Measurements from ENCODE around the gene HS3ST3A1. TPM values are rescaled to one million over a fixed set of nuclear protein-coding genes. Genes with fewer than 3 reads are reported as not detected.
A peak's percentile ranks its signal among the peaks of the same experiment; 100 is the strongest.

Gene HS3ST3A1
- total RNA-seq, 1 experiment from 2014 or later: 10.4 TPM

GRCh38 chr17:13634021-13634420, 32.3 kb upstream of the HS3ST3A1 start:
- Mint-ChIP-seq H3K27me3 (ENCODE audit: insufficient read depth, unreplicated experiment) (no peaks in the 10 kb centered on the region), H3K9me3 (ENCODE audit: unreplicated experiment) (no peaks in the 10 kb centered on the region), H3K4me3 (ENCODE audit: unreplicated experiment) (no peak overlapping the region), H3K27ac (ENCODE audit: low read depth, unreplicated experiment) (no peak overlapping the region), H3K4me1 (ENCODE audit: insufficient read depth, unreplicated experiment) (peaks cover 7% of the 10 kb centered on the region), H3K36me3 (ENCODE audit: insufficient read depth, unreplicated experiment) (no peaks in the 10 kb centered on the region)
- POLR2A ChIA-PET: no interaction called here
- BruUV-seq (replicated peaks): no TSS peak
- TF ChIP-seq CTCF (IDR thresholded peaks at IDR 0.05; ENCODE audit: unreplicated experiment): no peak
- no peak for DNase-seq (ENCODE audit: unreplicated experiment)
- intact Hi-C loops (cut with micrococcal nuclease): no loop called here
- CTCF ChIA-PET: no interaction called here

DNA sequence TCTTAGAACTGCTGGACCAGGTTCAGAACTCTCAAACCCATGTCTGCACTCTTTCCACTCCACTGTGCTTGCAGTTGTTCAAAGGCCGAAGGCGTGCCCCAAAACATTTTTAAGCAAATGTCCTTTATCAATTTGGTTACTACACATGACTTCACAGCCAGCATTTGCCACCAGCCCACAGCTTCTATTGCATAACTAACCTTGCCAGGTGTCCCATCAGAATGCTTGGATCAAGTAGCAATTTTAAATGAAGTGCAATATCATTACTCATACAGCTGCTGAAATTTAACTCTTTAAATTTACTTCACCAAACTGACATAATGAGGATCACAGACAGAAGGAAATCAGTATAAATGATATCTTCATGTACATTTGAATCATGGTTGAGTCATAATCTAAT, 29.8 kb upstream of the HS3ST3A1 start:
- Mint-ChIP-seq H3K36me3 (ENCODE audit: insufficient read depth, unreplicated experiment) (no peaks in the 10 kb centered on the region), H3K27ac (ENCODE audit: low read depth, unreplicated experiment) (peak overlapping the region; percentile 46), H3K4me3 (ENCODE audit: unreplicated experiment) (no peak overlapping the region), H3K9me3 (ENCODE audit: unreplicated experiment) (no peaks in the 10 kb centered on the region), H3K27me3 (ENCODE audit: insufficient read depth, unreplicated experiment) (no peaks in the 10 kb centered on the region), H3K4me1 (ENCODE audit: insufficient read depth, unreplicated experiment) (peaks cover 11% of the 10 kb centered on the region)
- peak; percentile 44 for DNase-seq (ENCODE audit: unreplicated experiment)
- TF ChIP-seq CTCF (IDR thresholded peaks at IDR 0.05; ENCODE audit: unreplicated experiment): no peak
- intact Hi-C loops (cut with micrococcal nuclease): no loop called here
- ChIA-PET POLR2A (interaction anchor here (0.7 to 1.1 kb wide), 3 partner anchors 9 to 424 kb away, joined by 3 to 4 read pairs (median 3); no protein-coding TSS in a partner anchor), CTCF (no interaction called here)
- no TSS peak for BruUV-seq (replicated peaks)

- Mint-ChIP-seq H3K9me3 (ENCODE audit: unreplicated experiment) (no peaks in the 10 kb centered on the region), H3K27me3 (ENCODE audit: insufficient read depth, unreplicated experiment) (no peaks in the 10 kb centered on the region), H3K36me3 (ENCODE audit: insufficient read depth, unreplicated experiment) (no peaks in the 10 kb centered on the region), H3K27ac (ENCODE audit: low read depth, unreplicated experiment) (no peak overlapping the region), H3K4me1 (ENCODE audit: insufficient read depth, unreplicated experiment) (peaks cover 11% of the 10 kb centered on the region), H3K4me3 (ENCODE audit: unreplicated experiment) (no peak overlapping the region)
- ChIA-PET POLR2A (no interaction called here), CTCF (interaction anchor here (0.6 kb wide), 2 partner anchors 180 to 423 kb away, joined by 3 read pairs; no protein-coding TSS in a partner anchor)
- peak; percentile 69 for DNase-seq (ENCODE audit: unreplicated experiment)
- intact Hi-C loops (cut with micrococcal nuclease): no loop called here
- no TSS peak for BruUV-seq (replicated peaks)
- no peak for TF ChIP-seq CTCF (IDR thresholded peaks at IDR 0.05; ENCODE audit: unreplicated experiment)
Measured at GRCh38 chr17:13626703-13627102, 25.0 kb upstream of the HS3ST3A1 start.

- no peak overlapping the region for H3K4me3 Mint-ChIP-seq (ENCODE audit: unreplicated experiment)
- intact Hi-C loops (cut with micrococcal nuclease): no loop called here
- DNase-seq (ENCODE audit: unreplicated experiment): no peak
- no peak overlapping the region for H3K27ac Mint-ChIP-seq (ENCODE audit: low read depth, unreplicated experiment)
- CTCF ChIA-PET: no interaction called here
- no peaks in the 10 kb centered on the region for H3K9me3 Mint-ChIP-seq (ENCODE audit: unreplicated experiment)
- TF ChIP-seq CTCF (IDR thresholded peaks at IDR 0.05; ENCODE audit: unreplicated experiment): no peak
- BruUV-seq (replicated peaks): no TSS peak
- no peaks in the 10 kb centered on the region for H3K36me3 Mint-ChIP-seq (ENCODE audit: insufficient read depth, unreplicated experiment)
- no peaks in the 10 kb centered on the region for H3K4me1 Mint-ChIP-seq (ENCODE audit: insufficient read depth, unreplicated experiment)
- POLR2A ChIA-PET: no interaction called here
- no peaks in the 10 kb centered on the region for H3K27me3 Mint-ChIP-seq (ENCODE audit: insufficient read depth, unreplicated experiment)
Measured at GRCh38 chr17:13619462-13619861, 17.7 kb upstream of the HS3ST3A1 start.

Data from MCF 10A (cell line).